Measurements from ENCODE around the gene TROAP.

The TROAP gene

DNA sequence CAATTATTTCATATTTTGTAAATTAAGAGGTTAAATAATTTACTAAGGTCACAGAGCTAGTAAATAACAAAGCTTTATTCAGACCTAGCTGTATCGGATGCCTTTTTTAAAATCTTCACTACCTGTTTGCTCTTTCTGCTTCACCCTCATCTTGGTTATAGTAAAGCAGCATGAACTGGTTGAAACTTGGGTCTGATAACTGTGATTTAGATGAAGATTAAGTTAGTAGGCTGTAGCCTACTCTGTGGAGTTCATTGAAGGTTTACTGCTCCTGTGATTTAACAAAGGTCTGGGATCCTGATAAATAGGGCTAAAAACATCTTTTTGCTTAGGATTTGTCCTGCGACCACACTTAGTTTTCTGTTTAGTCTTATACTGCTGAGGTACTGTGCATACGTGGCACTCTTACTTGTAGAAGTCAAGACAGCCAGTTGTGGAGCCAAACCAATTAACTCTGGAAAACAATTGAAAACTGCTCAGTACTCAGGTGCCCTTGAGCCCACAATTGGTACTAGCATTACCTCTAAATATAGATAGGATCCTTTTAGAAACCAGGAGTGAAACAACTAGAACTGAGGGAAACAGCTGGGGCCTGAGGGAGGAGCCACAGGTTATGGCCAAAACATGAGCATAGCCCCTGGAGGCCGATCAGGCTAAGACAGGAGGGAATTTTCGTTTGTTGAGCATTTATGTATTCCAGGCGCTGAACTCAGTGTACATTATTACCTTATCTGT lies 46.5 kb downstream of the TROAP start:
- H3K79me1 ChIP-seq (ENCODE audit: low read depth, low read length), result peaks cover 2% of the 10 kb centered on the region
- H3K9me3 ChIP-seq (replicated peaks in 1 of 2; ENCODE audit: control insufficient read depth in 2 of 2, insufficient read depth in 1 of 2, low read depth in 1 of 2, low read length in 2 of 2), result no peaks in the 10 kb centered on the region
- no peak overlapping the region for H3K27ac ChIP-seq (replicated peaks; ENCODE audit: low read length)
- no peak overlapping the region for H2BK15ac ChIP-seq (ENCODE audit: low read length)
- no peak overlapping the region for H2AK5ac ChIP-seq (ENCODE audit: low read depth, low read length)
- H3K4ac ChIP-seq (ENCODE audit: low read length), result no peak overlapping the region
- H3K4me2 ChIP-seq (ENCODE audit: insufficient read depth, low read length, poor library complexity, severe bottlenecking), result no peak overlapping the region
- no peak for DNase-seq (ENCODE audit: low spot score)
- no CpG with 5 or more reads among the region's 6 CpGs for WGBS, 2 donors (ENCODE audit: extremely low coverage in 2 of 2, insufficient read length in 2 of 2, insufficient replicate concordance in 1 of 2)
- H3K9ac ChIP-seq (ENCODE audit: low read depth, low read length, poor library complexity), result no peak overlapping the region
- no peak overlapping the region for H2BK120ac ChIP-seq (ENCODE audit: low read depth, low read length)
- H2BK5ac ChIP-seq (ENCODE audit: low read length), result no peak overlapping the region
- no peak overlapping the region for H3K18ac ChIP-seq (ENCODE audit: low read length)
- H3K23ac ChIP-seq (ENCODE audit: low read depth, low read length, poor library complexity), result no peak overlapping the region
- H4K91ac ChIP-seq (ENCODE audit: low read depth, low read length, poor library complexity), result no peak overlapping the region
- H3K14ac ChIP-seq (ENCODE audit: low read length), result no peak overlapping the region
- H2AFZ ChIP-seq (ENCODE audit: low read length), result no peak overlapping the region
- peaks cover 0 to 2% of the 10 kb centered on the region in 2 donors for H3K4me1 ChIP-seq (ENCODE audit: control insufficient read depth in 2 of 2, insufficient read depth in 1 of 2, low read depth in 1 of 2, low read length in 2 of 2)
- no peaks in the 10 kb centered on the region for H3K27me3 ChIP-seq (ENCODE audit: control insufficient read depth in 3 of 3, insufficient read depth in 3 of 3, low read depth in 1 of 3, low read length in 3 of 3)
- peaks cover 0 to 28% of the 10 kb centered on the region in 2 donors for H3K36me3 ChIP-seq (replicated peaks in 1 of 2; ENCODE audit: control insufficient read depth in 2 of 2, insufficient read depth in 2 of 2, low read length in 2 of 2)
- no peak overlapping the region for H2BK12ac ChIP-seq (ENCODE audit: low read length)
- no peak overlapping the region for H3K4me3 ChIP-seq (ENCODE audit: low read length in 2 of 2)
- no peak overlapping the region for H4K8ac ChIP-seq (ENCODE audit: low read depth, low read length)

DNA sequence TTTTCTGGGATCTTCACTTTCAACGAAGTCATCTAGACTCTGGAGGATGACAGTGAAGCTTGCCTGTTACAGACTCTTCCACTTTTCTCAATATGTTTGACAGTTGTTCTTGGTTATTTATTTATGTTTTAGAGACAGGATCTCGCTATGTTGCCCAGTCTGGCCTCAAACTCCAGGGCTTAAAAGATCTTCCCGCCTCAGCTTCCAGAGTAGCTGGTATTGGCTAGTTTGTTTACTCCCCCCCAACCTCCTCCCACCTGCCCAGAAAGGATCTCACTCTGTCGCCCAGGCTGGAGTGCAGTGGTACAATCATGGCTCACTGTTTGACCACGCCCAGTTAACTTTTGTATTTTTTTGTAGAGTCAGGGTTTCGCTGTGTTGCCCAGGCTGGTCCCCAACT lies 47.5 kb downstream of the TROAP start:
- no peak overlapping the region for H2BK120ac ChIP-seq (ENCODE audit: low read depth, low read length)
- no peak overlapping the region for H3K23ac ChIP-seq (ENCODE audit: low read depth, low read length, poor library complexity)
- H2AFZ ChIP-seq (ENCODE audit: low read length), result no peak overlapping the region
- no peak overlapping the region for H2AK5ac ChIP-seq (ENCODE audit: low read depth, low read length)
- no peak overlapping the region for H3K9ac ChIP-seq (ENCODE audit: low read depth, low read length, poor library complexity)
- no peak overlapping the region for H3K4ac ChIP-seq (ENCODE audit: low read length)
- H3K27me3 ChIP-seq (ENCODE audit: control insufficient read depth in 3 of 3, insufficient read depth in 3 of 3, low read depth in 1 of 3, low read length in 3 of 3), result no peaks in the 10 kb centered on the region
- peaks cover 0 to 2% of the 10 kb centered on the region in 2 donors for H3K4me1 ChIP-seq (ENCODE audit: control insufficient read depth in 2 of 2, insufficient read depth in 1 of 2, low read depth in 1 of 2, low read length in 2 of 2)
- H3K36me3 ChIP-seq (replicated peaks in 1 of 2; ENCODE audit: control insufficient read depth in 2 of 2, insufficient read depth in 2 of 2, low read length in 2 of 2), result peaks cover 0 to 28% of the 10 kb centered on the region in 2 donors
- H3K9me3 ChIP-seq (replicated peaks in 1 of 2; ENCODE audit: control insufficient read depth in 2 of 2, insufficient read depth in 1 of 2, low read depth in 1 of 2, low read length in 2 of 2), result no peaks in the 10 kb centered on the region
- no peak overlapping the region for H2BK5ac ChIP-seq (ENCODE audit: low read length)
- H3K27ac ChIP-seq (replicated peaks; ENCODE audit: low read length), result no peak overlapping the region
- H4K8ac ChIP-seq (ENCODE audit: low read depth, low read length), result no peak overlapping the region
- H3K79me1 ChIP-seq (ENCODE audit: low read depth, low read length), result peaks cover 2% of the 10 kb centered on the region
- no peak for DNase-seq (ENCODE audit: low spot score)
- no peak overlapping the region for H2BK12ac ChIP-seq (ENCODE audit: low read length)
- no peak overlapping the region for H3K4me3 ChIP-seq (ENCODE audit: low read length in 2 of 2)
- no peak overlapping the region for H3K14ac ChIP-seq (ENCODE audit: low read length)
- no CpG with 5 or more reads among the region's 6 CpGs for WGBS, 2 donors (ENCODE audit: extremely low coverage in 2 of 2, insufficient read length in 2 of 2, insufficient replicate concordance in 1 of 2)
- no peak overlapping the region for H4K91ac ChIP-seq (ENCODE audit: low read depth, low read length, poor library complexity)
- H3K18ac ChIP-seq (ENCODE audit: low read length), result no peak overlapping the region
- H3K4me2 ChIP-seq (ENCODE audit: insufficient read depth, low read length, poor library complexity, severe bottlenecking), result no peak overlapping the region
- H2BK15ac ChIP-seq (ENCODE audit: low read length), result no peak overlapping the region

DNA sequence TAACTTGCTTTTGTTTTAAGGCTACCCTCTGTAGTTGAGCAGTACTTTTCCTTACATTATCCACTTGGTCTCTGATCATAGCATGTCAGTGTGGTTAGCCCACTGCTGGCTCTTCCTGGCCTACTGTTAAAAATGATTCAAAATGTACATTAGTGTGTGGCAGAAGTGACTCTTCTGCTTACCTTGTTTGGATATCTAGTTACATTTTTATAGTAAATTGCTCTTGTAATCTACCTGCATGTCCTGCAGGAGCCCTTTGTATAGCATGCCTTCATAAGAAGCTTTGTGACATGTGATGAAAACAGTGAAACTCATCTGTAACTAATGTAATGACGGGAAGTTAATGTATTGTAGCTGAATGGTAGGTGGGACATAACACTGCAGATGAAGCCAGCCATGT lies 52.4 kb downstream of the TROAP start:
- no peak overlapping the region for H2BK12ac ChIP-seq (ENCODE audit: low read length)
- H3K9me3 ChIP-seq (replicated peaks in 1 of 2; ENCODE audit: control insufficient read depth in 2 of 2, insufficient read depth in 1 of 2, low read depth in 1 of 2, low read length in 2 of 2), result no peaks in the 10 kb centered on the region
- H3K36me3 ChIP-seq (replicated peaks in 1 of 2; ENCODE audit: control insufficient read depth in 2 of 2, insufficient read depth in 2 of 2, low read length in 2 of 2), result peaks cover 0 to 28% of the 10 kb centered on the region in 2 donors
- no peaks in the 10 kb centered on the region for H3K27me3 ChIP-seq (ENCODE audit: control insufficient read depth in 3 of 3, insufficient read depth in 3 of 3, low read depth in 1 of 3, low read length in 3 of 3)
- H3K79me1 ChIP-seq (ENCODE audit: low read depth, low read length), result peaks cover 4% of the 10 kb centered on the region
- H3K18ac ChIP-seq (ENCODE audit: low read length), result no peak overlapping the region
- H3K4ac ChIP-seq (ENCODE audit: low read length), result no peak overlapping the region
- no peak overlapping the region for H4K8ac ChIP-seq (ENCODE audit: low read depth, low read length)
- no peak overlapping the region for H2AK5ac ChIP-seq (ENCODE audit: low read depth, low read length)
- DNase-seq (ENCODE audit: low spot score), result no peak
- H3K14ac ChIP-seq (ENCODE audit: low read length), result no peak overlapping the region
- H3K4me2 ChIP-seq (ENCODE audit: insufficient read depth, low read length, poor library complexity, severe bottlenecking), result no peak overlapping the region
- H2AFZ ChIP-seq (ENCODE audit: low read length), result no peak overlapping the region
- no peak overlapping the region for H3K9ac ChIP-seq (ENCODE audit: low read depth, low read length, poor library complexity)
- no peak overlapping the region for H2BK120ac ChIP-seq (ENCODE audit: low read depth, low read length)
- no CpG with 5 or more reads among the region's 1 CpG for WGBS, 2 donors (ENCODE audit: extremely low coverage in 2 of 2, insufficient read length in 2 of 2, insufficient replicate concordance in 1 of 2)
- no peak overlapping the region for H4K91ac ChIP-seq (ENCODE audit: low read depth, low read length, poor library complexity)
- no peak overlapping the region for H2BK15ac ChIP-seq (ENCODE audit: low read length)
- H3K4me1 ChIP-seq (ENCODE audit: control insufficient read depth in 2 of 2, insufficient read depth in 1 of 2, low read depth in 1 of 2, low read length in 2 of 2), result no peaks in the 10 kb centered on the region
- H3K4me3 ChIP-seq (ENCODE audit: low read length in 2 of 2), result no peak overlapping the region
- no peak overlapping the region for H2BK5ac ChIP-seq (ENCODE audit: low read length)
- H3K27ac ChIP-seq (replicated peaks; ENCODE audit: low read length), result no peak overlapping the region
- no peak overlapping the region for H3K23ac ChIP-seq (ENCODE audit: low read depth, low read length, poor library complexity)

DNA sequence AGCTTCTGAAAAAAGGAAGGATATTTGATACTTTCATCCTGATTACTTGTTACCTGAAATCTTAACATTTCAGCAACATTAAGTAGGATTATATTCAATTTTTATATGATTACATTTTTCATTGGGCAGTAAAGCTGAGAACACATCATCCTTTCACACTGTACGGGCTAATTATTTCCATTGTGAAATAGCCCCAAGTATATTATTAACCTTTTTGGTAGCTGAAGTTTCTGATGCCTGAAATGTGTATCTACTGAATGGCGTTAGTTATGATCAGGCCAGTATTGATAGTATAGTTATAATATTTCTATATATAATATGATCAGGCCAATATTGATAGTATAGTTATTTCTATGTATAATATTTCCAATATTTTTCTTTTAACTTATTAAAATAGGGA lies 54.3 kb downstream of the TROAP start:
- Histone ChIP-seq H3K27me3 (ENCODE audit: control insufficient read depth in 3 of 3, insufficient read depth in 3 of 3, low read depth in 1 of 3, low read length in 3 of 3) (no peaks in the 10 kb centered on the region), H2AFZ (ENCODE audit: low read length) (no peak overlapping the region), H3K36me3 (replicated peaks in 1 of 2; ENCODE audit: control insufficient read depth in 2 of 2, insufficient read depth in 2 of 2, low read length in 2 of 2) (peaks cover 0 to 15% of the 10 kb centered on the region in 2 donors), H3K23ac (ENCODE audit: low read depth, low read length, poor library complexity) (no peak overlapping the region), H3K4ac (ENCODE audit: low read length) (no peak overlapping the region), H4K91ac (ENCODE audit: low read depth, low read length, poor library complexity) (no peak overlapping the region), H2BK120ac (ENCODE audit: low read depth, low read length) (no peak overlapping the region), H4K8ac (ENCODE audit: low read depth, low read length) (no peak overlapping the region), H2AK5ac (ENCODE audit: low read depth, low read length) (no peak overlapping the region), H2BK15ac (ENCODE audit: low read length) (no peak overlapping the region), H3K4me2 (ENCODE audit: insufficient read depth, low read length, poor library complexity, severe bottlenecking) (no peak overlapping the region), H3K18ac (ENCODE audit: low read length) (no peak overlapping the region), H3K9ac (ENCODE audit: low read depth, low read length, poor library complexity) (no peak overlapping the region), H3K27ac (replicated peaks; ENCODE audit: low read length) (no peak overlapping the region), H2BK5ac (ENCODE audit: low read length) (no peak overlapping the region), H3K79me1 (ENCODE audit: low read depth, low read length) (peaks cover 2% of the 10 kb centered on the region), H2BK12ac (ENCODE audit: low read length) (no peak overlapping the region), H3K4me3 (ENCODE audit: low read length in 2 of 2) (no peak overlapping the region), H3K14ac (ENCODE audit: low read length) (no peak overlapping the region), H3K9me3 (replicated peaks in 1 of 2; ENCODE audit: control insufficient read depth in 2 of 2, insufficient read depth in 1 of 2, low read depth in 1 of 2, low read length in 2 of 2) (no peaks in the 10 kb centered on the region), H3K4me1 (ENCODE audit: control insufficient read depth in 2 of 2, insufficient read depth in 1 of 2, low read depth in 1 of 2, low read length in 2 of 2) (no peaks in the 10 kb centered on the region)
- WGBS, 2 donors (ENCODE audit: extremely low coverage in 2 of 2, insufficient read length in 2 of 2, insufficient replicate concordance in 1 of 2), result no CpG with 5 or more reads among the region's 2 CpGs
- no peak for DNase-seq (ENCODE audit: low spot score)

Measured in neuronal stem cell (in vitro differentiated cells).